HG02870 (cell line): ENCODE measurements around the gene SUN3.
A peak's percentile ranks its signal among the peaks of the same experiment; 100 is the strongest.

Experiments used
- ATAC-seq: cut with Tn5 transposase; IDR thresholded peaks from one replicate; pipeline ENCODE4 v1.9.1; 2021; ENCODE audit warnings: mild to moderate bottlenecking, moderate library complexity; ENCODE audit not compliant: unreplicated experiment

Gene SUN3, protein sequence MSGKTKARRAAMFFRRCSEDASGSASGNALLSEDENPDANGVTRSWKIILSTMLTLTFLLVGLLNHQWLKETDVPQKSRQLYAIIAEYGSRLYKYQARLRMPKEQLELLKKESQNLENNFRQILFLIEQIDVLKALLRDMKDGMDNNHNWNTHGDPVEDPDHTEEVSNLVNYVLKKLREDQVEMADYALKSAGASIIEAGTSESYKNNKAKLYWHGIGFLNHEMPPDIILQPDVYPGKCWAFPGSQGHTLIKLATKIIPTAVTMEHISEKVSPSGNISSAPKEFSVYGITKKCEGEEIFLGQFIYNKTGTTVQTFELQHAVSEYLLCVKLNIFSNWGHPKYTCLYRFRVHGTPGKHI

DNA sequence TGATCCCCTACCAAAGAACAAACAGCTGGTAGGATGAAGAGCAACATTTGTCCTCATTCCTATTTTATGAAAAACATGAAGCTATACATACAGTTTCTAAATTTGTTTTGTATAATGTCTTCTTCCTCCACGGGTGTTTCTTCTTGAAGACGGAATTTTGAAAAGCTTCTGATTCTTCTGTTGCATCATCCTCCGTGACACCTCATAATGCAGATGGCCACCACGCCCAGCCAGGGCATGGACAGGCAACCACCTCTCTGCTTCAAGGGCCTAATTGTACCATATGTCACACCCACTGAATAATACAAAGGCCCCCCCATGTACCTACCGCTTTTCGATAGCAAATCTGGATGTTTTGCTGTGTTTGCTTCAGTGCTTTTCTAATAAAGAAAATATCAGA, at the start of gene SUN3:
Gene SUN3, minus strand, starts transcription at position 170 of the 400 bp plus-strand sequence. Its CDS starts 169 bp downstream, at position 1.
- ATAC-seq = no peak

GRCh38 chr7:48078470-48078869, 49.6 kb upstream of the SUN3 start:
- no peak for ATAC-seq

GRCh38 chr7:48077423-48077822, 48.5 kb upstream of the SUN3 start:
- ATAC-seq = no peak

DNA sequence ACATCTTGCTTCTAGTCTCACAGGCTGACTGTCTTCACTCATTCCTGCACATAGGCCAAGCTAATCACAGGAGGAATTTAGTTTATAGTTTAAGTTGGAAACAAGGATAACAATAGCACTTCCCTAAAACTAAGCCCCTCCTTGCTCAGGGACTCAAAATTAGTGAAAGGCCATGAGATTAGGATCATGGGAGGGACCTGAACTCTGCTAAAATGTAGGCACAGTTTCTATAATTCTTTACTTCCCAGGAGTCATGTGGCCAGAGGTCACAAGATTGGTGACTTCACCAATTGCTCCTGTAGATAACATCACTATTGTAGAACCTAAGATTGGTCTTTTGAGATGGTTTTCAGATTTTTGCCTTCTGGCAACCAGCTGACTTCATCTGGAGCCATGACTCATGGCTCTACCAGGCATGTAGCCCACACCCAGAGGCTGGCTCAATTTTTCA, 45.3 kb upstream of the SUN3 start:
- no peak for ATAC-seq

DNA sequence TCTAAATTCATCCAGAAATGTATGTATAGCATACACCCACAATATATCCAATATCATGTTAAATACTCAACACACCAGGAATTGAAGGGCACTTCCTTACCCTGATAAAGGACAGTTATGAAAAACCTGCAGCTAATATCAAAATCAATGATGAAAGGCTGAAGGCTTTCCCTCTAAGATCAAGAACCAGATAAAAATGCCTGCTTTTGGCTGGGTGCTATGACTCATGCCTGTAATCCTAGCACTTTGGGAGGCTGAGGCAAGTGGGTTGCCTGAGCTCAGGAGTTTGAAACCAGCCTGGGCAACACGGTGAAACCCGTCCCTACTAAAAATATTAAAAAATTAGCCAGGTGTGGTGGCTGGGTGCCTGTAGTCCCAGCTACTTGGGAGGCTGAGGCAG, 38.6 kb upstream of the SUN3 start:
- no peak for ATAC-seq

- no peak for ATAC-seq
Measured at GRCh38 chr7:48063985-48064384, 35.1 kb upstream of the SUN3 start.

GRCh38 chr7:48059706-48060105, 30.8 kb upstream of the SUN3 start:
- ATAC-seq = no peak

- no peak for ATAC-seq
Measured at GRCh38 chr7:48058990-48059389, 30.1 kb upstream of the SUN3 start.

DNA sequence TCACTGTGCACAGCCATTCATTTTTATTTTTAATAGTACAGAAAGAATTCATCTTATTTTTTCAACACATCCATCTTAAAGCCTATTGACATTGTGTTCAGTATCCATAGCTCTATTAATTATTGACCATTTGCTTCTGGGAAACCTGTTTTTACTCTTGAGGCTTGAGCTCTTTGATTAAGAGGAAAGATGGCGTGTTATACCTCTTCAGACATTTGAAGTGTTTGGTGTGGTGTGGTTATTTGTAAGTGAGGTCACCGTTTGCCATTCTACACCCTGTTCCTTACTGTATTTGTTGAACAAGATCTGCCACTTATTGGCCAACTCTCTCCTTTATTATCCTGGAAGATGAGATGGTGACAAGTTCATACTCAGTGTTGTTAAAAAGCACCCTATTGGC, 24.8 kb upstream of the SUN3 start:
- no peak for ATAC-seq

GRCh38 chr7:48052748-48053147, 23.8 kb upstream of the SUN3 start:
- ATAC-seq = peak; percentile 98

DNA sequence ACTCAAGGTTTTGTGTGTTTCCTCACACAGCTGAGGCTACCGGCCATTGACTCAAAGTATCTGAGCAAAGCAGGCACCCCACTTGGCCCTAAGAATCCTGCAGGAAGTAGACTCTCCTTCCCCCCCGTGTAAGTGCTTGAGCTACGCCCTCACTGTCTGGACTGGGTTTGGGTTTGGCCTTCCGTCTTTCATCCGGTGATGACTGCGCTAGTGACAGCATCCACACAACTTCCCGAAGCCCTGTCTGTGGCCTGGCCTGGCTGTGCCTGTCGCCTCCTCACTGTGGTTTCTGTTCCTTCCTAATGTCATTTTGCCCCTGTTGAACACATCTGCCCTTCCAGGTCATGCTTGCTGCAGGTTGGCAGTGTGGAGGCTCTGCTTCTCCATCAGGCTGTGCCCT, 20.9 kb upstream of the SUN3 start:
- ATAC-seq = no peak

DNA sequence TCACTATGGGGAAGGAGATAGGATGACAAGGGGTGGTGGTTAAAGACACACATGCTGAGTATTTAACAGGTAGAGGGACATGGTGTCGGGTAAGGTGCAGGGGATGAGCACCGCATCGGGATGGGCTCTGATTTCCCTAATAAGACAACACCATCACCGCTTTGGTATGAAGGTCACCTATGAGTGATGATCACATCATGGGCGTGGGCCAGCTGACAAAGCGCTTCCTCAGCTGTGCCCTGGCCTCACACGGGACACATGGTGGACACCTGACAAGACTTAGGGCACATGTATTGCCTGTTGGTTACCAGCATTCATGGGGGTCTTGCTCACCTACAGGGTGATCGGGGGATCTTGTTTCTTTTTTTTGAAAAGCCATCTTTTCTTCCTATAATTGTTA, 19.2 kb upstream of the SUN3 start:
- ATAC-seq = no peak

DNA sequence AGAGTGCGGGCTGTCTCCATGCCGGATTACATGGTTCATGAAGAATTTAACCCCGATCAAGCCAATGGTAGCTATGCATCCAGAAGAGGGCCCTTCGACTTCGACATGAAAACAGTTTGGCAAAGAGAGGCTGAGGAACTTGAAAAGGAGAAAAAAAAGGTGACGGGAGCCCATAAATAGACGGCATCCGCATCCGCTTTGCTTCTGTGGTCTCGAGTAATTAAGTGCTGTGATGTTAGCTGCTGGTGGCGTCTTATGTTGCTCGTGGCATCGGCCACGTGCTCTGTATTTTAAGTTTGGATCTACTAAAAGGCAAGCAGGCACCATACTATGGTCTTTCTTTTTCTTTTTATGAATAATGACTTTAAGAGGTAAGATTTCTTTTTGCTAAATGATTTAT, 17.6 kb upstream of the SUN3 start:
- no peak for ATAC-seq

GRCh38 chr7:48045195-48045765, 16.4 kb upstream of the SUN3 start:
- no peak for ATAC-seq

- no peak for ATAC-seq
Measured at GRCh38 chr7:48042636-48043035, 13.7 kb upstream of the SUN3 start.

DNA sequence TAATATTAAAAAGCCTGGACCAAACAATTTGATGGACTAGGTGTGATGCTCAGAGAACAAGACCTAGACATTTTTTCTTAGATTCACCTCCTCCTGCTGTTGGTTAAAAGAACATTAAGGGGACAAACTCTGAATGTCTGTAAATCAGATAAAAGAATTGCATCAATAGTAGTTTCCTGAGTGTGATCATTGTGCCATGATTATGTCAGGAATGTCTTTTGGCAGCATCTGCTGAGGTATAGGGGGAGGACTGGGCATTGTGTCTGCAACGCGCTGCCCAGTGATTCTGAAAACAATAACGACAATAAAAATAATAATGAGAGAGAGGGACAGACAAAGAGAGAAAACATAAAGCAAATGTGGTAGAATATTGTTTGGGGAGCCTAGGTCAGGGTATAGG, 13.3 kb upstream of the SUN3 start:
- no peak for ATAC-seq

DNA sequence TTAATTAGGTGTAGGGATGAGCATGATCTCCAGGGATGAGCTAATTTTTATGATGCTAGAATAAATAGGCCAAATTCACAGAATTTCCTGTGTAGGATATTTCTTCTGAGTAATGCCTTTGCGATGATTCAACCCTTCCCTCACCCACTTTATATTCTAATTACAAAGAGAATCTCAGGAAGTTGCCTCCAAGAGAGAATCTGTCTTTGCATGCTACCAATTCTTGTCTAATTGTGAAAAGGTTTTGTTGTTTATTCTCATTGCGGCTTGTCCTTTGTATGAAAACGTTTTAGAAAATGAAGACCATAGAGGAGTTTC, 12.7 kb upstream of the SUN3 start:
- ATAC-seq = no peak

- no peak for ATAC-seq
Measured at GRCh38 chr7:48040944-48041652, 12.2 kb upstream of the SUN3 start.

GRCh38 chr7:48038815-48039506, 10.1 kb upstream of the SUN3 start:
- no peak for ATAC-seq

DNA sequence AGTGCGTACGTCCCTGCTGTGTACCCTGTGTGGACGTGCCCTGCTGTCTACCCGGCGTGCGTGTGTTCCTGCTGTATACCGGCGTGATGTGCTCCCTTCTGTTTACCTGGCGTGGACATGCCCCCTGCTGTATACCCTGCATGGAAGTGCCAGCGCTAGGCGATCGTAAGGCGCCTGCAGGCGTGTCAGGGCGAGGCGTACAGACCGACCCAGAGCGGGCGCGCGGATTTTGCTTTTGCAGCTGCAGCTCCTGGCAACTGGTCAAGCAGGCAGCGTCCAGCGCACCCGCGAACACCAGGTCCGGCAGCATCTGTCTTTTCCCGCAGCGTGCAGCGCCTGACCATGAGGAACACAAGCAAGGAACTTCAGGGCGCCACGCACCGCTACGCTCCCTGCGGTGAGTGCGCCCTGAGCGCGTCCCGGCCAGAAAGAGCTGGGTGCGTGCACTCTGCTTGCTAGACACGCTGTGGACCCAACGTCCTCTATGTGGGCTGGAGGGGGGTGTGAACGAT, 7.1 kb upstream of the SUN3 start:
- ATAC-seq = no peak

DNA sequence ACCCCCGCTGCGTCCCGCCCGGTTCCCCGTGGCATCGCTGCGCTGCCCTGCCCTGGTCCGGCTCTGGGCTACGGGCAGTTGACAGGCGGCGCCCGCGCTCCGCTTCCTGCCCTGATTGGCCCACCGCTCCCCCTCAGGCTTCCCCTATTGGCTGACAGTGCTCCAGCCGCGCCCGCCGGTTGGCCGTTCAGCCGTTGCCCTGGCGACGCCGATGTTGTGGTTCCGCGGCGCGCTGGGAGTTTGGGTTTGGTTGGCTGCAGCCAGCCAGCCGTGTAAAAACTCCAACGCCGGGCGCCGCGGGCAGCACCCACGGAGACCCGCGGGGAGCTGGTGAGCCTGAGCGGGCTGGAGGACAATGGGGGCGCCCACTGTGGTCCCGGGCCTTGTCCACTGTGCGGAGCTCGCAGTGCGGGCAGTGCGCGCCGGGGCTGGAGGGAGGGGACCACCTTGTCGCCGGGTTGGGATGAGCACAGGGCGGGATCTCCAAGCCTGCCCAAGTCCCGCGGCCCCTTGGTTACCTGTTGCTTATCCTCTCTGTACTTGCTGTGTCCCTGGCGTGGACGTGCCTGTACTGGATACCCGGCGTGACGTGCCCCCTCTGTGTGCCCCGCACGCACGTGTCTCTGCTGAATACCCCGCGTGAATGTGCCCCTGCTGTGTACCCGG, 6.5 kb upstream of the SUN3 start, which contains the start of gene C7orf57:
Gene C7orf57, plus strand, starts transcription at position 243 of the 666 bp plus-strand sequence. CDS start 766 bp downstream, outside the sequence.
- ATAC-seq = peak; percentile 99
